GM18868 (cell line): ENCODE results near the gene CCDC51.
"Not testable (repeated sequence)": the region's sequence is repeated elsewhere in the genome, so short reads cannot be mapped to it uniquely, and the experiment has no call there.

Source experiments
- ATAC-seq: cut with Tn5 transposase; IDR thresholded peaks from one replicate; pipeline ENCODE4 v1.9.1; 2021; ENCODE audit warnings: mild to moderate bottlenecking, moderate library complexity; ENCODE audit not compliant: unreplicated experiment

CCDC51 gene

DNA sequence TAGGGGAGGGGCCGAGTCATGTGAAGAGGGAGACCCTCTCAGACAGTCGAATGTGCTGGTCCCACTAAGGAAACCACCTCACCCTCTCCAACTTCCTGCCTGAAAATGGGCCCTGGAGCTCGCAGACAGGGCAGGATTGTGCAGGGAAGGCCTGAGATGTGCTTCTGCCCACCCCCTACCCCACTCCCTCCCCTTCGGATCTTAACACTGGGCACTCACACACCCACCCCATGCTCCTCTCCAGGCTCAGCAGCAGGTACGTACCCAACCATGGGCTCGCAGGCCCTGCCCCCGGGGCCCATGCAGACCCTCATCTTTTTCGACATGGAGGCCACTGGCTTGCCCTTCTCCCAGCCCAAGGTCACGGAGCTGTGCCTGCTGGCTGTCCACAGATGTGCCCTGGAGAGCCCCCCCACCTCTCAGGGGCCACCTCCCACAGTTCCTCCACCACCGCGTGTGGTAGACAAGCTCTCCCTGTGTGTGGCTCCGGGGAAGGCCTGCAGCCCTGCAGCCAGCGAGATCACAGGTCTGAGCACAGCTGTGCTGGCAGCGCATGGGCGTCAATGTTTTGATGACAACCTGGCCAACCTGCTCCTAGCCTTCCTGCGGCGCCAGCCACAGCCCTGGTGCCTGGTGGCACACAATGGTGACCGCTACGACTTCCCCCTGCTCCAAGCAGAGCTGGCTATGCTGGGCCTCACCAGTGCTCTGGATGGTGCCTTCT, 26.6 kb upstream of the CCDC51 start:
- no peak for ATAC-seq

DNA sequence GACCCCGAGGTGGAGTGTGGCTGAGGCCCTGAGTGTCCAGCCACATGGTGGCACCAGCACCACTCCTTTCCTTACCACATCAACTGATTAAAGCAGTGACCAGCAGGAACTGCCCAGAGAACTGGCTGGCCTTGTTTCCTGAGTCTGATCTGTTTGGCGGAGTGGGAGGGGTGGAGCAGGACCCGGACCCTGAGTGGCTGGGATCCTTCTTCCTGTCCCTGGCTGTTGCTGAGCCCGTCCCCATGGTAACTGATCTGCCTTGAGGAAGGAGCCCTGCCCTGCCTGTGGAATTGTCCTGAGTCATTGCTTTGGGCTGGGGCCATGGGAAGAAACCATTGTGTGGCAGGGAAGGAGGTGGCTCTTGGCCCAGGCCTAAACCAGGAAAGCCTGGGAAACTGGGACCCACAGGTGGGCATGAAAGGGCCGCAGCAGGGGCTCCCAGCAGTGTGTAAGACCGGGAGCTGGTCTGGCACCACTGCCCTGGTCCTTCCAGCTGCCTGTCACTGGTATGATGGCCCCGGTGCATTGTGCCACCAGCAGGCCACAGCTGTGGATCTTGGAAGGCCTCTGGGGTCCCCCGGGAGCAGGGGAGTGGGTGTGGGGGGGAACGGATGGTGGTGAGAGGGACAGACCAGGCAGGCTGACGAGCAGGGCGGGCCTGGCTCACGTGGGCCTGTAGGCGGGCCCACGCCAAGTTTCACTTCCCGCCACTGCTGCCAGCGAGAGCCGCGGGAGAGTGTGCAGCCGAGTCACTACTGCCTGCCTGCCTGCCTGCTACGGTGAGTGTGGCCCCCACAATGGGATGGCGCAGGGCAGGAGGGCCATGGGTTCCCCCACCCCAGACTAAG, 25.8 kb upstream of the CCDC51 start:
- ATAC-seq, result peak; percentile 93

DNA sequence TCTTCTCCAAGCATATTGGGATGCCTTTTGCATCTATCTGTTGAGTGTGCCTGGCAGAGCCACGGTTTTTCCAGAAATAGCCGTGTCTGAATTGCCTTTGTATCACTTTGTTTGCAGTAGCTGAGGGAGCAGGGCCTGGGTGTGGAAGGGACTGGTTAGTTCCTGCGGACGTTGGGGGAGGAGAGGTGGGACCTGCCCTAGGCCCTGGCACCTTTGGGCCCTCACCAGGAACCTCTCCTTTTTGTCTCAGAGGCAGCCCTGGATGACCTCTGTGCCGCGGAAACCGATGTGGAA, 25.3 kb upstream of the CCDC51 start:
- ATAC-seq, result no peak

DNA sequence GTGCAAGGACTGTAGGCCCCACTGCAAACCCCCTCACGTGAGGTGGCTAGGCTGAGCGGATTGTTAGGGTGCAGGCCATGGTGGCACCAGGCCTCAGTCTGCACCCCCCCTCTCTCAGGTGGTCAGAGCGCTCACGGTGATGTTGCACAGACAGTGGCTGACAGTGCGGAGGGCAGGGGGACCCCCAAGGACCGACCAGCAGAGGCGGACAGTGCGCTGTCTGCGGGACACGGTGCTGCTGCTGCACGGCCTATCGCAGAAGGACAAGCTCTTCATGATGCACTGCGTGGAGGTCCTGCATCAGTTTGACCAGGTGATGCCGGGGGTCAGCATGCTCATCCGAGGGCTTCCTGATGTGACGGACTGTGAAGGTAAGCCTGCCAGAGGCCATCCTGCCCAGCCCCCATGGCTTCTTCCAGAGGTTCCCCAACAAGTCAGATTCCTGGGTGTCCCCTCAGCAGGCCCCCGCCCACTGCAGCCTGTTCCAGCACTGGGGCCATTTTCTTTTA, 24.8 kb upstream of the CCDC51 start:
- no peak for ATAC-seq

DNA sequence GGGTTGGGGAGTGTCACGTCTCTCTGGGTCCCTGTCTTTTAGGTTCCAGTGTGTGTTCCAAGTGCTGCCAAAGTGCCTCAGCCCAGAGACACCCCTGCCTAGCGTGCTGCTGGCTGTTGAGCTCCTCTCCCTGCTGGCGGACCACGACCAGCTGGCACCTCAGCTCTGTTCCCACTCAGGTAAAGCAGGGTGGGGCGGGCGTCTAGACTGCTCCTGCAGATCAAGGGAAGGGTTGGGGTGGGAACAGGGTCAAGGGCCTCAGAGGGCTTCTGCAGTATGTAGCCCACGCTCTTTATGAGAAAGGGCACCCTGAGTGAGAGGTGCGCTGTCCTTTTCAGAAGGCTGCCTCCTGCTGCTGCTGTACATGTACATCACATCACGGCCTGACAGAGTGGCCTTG, 23.8 kb upstream of the CCDC51 start:
- no peak for ATAC-seq

DNA sequence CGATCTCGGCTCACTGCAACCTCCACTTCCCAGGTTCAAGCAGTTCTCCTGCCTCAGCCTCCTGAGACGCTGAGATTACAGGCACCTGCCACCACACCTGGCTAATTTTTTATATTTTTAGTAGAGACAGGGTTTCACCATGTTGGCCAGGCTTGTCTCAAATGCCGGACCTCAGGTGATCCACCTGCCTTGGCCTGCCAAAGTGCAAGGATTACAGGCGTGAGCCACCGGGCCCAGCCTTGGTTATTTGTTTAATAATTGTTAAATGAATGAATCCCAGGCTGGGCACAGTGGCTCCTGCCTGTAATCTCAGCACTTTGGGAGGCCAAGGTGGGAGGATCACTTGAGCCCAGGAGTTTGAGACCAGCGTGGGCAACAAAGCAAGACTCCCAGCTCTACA, 21.8 kb upstream of the CCDC51 start:
- ATAC-seq, result not testable (repeated sequence)

DNA sequence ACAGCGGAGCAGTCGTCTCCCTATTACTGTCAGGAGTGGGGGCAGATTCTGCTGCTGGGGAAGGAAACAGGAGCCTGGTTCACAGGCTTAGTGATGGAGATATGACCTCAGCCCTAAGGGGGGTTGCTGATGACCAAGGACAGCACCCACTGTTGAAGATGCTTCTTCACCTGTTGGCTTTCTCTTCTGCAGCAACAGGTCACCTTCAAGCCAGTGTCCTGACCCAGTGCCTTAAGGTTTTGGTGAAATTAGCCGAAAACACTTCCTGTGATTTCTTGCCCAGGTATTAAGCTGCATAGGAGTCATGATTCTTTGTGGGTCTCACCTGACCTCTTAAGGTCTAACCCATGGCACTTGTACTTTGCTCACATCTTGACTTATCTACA, 20.6 kb upstream of the CCDC51 start:
- ATAC-seq, result no peak

DNA sequence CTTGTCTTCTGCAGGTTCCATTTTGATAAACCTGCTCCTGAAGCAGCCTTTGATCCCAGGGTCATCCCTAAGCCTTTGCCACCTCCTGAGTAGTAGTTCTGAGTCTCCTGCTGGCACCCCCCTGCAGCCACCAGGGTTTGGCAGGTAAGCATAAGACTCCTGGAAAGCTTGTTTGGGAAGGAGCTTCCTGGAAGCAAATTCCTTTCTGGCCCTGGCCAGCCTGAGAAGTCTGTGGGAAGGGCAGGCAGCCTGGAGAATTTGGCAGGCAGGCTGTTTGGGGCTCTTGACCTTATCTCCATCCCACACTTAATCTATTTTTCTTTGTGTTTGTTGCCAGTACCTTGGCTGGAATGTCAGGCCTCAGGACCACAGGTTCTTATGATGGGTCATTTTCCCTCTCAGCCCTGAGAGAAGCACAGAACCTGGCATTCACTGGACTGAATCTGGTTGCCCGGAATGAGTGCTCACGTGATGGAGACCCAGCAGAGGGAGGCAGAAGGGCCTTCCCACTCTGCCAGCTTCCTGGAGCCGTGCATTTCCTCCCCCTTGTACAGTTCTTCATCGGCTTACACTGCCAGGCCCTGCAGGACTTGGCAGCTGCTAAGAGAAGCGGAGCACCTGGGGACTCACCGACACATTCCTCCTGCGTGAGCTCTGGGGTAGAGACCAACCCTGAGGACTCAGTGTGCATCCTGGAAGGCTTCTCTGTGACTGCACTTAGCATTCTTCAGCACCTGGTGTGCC, 20.0 kb upstream of the CCDC51 start:
- no peak for ATAC-seq

DNA sequence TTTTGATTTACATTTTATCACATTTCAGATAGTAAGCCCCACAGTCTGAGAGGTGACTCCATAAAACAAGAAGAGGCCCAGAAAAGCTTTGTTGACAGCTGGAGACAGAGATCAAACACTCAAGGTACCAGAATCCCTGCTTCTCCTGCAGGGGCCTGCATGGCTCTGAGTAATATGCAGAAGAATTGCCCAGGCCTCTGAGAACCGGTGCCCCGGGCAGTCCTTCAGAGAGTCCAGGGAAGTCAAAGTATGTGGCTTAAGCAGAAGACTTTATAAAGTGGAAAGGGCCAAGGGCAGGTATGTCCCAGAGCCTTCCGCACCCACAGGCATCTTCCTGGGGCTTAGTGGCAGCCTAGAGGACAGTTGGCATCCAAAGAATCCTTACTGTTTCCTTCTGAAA, 19.4 kb upstream of the CCDC51 start:
- ATAC-seq, result no peak

DNA sequence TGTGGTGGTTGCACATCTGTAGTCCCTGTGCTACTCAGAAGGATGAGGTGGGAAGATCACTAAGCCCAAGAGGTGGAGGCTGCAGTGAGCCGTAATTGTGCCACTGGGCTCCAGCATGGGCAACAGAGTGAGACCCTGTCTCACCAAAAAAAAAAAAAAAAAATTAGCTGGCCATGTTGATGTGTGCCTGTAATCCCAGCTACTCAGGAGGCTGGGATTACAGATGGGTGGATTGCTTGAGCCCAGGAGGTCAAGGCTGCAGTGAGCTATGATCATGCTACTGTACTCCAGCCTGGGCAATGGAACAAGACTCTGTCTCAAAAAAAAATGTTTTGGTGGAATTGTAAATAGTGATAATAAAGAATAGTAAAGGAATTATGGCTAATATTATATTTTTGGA, 16.5 kb upstream of the CCDC51 start:
- ATAC-seq, result no peak

DNA sequence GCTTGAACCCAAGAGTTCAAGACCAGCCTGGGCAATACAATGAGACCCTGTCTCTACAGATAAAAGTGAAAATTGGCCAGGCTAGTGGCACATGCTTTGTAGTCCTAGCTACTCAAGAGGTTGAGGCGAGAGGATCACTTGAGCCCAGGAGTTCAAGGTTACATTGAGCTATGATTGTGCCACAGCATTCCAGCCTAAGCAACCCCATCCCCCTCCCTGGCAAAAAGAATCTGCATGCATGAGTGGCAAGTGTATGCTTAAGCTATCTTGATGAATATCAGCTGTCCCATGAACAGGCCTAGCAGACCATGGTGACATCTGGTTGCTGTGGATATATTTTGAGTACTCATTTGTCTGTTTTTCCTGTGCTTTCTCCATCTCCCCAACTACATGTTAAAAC, 11.4 kb upstream of the CCDC51 start:
- no peak for ATAC-seq

DNA sequence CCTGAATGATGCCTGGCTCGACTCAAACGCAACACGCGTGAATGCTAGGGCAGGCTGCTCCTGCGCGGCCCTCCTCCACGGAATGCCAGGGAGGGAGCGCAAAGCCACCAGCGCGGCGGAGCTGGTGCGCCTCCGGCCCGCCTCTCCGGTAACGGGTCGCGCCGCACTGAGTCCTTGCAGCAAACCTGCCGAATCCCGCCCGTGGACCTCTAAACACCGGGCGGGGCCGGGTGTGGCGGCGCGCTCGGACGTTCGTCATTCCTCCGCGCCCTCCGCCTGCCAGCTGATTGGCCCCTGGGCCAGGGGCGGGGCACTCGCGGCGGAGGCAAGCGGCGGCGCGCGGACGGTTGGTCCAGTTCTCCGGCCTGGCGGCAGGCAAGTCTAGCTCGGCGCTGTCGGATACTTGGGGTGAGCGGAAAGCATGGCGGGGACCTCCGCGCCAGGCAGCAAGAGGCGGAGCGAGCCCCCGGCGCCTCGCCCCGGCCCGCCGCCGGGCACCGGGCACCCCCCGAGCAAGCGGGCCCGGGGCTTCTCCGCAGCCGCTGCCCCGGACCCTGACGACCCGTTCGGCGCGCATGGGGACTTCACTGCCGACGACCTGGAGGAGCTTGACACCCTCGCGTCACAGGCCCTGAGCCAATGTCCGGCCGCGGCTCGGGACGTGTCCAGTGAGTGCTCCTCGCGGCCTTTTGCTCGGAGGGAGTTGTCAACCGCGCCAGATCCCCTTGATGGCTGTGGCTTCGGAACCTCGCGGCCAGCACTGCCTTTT, 6.7 kb upstream of the CCDC51 start, which contains the start of gene ATRIP:
Gene ATRIP (plus strand): TSS at position 313 of the 769 bp plus-strand sequence. CDS start 109 bp downstream, at position 422.
- peak; percentile 82 for ATAC-seq

DNA sequence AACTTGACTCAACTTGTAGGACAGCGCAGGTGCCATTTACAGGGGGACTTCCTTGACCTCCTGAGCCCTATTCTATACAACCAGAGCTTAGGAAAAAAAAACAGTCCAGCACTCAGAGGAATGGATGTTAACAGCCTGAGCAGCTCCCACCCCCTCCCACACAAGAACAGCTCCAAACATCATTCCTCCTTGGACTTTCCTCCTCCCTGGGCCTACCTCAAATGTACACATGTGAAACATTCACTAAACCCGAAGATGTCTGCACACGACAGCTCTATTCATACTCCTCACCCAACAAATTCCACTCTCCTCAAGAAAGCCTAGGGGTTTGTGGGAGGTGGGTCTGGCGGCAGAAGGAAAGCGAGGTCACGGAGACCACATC, 6.1 kb upstream of the CCDC51 start:
- ATAC-seq, result no peak

DNA sequence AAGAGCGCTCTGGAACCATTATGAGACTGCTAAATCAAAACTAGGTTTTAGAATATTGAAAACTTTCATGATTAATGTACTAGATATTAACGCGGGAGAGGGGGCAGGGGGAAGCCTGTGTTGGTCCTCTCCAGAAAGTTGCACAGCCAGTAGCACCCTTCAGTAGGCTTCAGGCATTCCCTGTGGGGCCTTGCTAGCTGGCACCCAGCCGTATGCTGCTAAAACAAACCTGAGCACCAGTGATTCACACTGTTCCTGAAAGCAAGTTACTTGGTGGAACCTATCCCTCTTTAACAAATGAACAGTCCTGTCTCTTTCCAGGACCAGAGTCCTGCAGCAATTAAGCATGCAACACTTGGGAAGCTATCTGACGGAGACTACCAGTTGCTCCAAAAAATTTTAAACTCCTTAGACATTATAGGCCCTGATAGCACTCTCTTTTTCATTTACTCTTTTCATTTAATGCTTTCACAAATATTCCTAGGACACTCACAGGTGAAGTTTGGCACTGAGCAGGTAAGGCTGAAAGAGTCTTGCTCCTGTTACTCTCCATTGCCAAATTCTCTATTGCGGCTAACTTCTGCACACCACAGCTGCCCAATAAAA, 5.5 kb upstream of the CCDC51 start:
- no peak for ATAC-seq

DNA sequence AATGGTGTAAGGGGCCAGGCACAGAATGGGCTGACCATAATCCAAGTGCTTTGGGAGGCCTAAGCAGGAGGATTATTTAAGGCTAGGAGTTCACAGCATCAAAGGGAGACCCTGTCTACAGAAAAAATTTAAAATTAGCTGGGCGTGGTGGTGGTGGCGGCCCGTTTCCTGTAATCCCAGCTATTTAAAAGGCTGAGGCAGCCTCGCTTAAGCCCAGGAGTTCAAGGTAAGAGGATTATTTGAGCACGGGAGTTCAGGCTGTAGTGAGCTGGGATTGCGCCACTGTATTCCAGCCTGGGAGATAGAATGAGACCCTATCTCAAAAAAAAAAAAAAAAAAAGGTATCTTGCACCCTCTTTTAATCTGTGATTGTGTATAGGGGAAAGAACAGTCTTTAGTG, 2.0 kb upstream of the CCDC51 start:
- ATAC-seq, result no peak

DNA sequence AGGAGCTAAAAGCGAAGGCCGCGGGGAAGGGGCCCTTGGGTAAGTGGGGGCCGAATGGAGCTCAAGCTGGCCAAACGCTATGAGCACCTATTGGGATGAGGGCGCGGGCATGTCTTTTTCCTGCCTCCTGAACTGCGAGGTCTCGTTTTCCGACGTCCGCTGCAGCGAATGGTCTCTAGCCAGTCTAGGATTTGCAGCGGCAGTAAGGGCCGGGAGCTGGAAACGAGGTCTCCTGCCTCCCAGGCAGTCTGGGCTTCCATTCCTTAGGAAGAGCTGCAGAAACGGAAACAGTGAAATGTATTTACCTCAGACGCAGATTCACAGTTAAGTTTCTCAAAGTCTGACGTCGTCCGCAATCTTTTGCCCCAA, 655 bp upstream of the CCDC51 start:
- ATAC-seq, result no peak

DNA sequence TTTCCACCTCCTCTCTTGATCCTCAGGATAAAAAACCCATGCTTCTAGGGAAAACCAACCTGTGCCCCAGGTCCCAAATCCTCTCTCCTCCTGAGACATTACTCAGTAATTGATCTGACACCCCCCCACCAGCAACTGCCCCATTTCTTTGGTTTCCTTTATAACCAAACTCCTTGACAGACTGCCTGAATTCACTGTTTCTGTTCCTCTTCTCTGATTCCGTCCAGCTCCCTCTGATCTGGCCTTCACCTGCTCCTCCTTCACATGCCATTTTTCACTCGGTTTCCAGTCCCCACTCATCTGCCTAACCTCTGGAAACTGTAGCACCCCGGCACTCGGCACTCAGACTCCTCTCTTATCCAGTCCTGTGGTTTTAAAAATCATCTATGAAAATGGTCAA, 2.1 kb downstream of the CCDC51 start:
- no peak for ATAC-seq

DNA sequence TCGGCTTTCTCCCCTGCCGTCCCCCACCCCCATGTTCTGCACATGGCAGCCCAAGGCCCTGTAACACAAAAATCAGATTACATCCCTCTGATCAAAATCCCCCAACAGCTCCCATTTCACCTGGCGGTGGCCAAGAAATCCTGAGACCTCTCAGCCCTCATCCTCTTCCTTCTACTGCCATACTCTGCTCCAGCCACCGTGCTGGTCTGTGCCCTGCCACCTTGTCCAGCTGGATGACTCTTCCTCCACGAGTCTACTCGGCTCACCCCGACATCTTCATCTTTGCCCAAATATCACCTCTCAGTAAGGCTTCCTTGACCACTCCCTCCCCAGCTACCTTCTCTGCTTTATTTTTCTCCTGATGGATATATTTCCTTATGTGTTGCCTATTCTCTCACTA, 3.1 kb downstream of the CCDC51 start:
- ATAC-seq, result no peak

DNA sequence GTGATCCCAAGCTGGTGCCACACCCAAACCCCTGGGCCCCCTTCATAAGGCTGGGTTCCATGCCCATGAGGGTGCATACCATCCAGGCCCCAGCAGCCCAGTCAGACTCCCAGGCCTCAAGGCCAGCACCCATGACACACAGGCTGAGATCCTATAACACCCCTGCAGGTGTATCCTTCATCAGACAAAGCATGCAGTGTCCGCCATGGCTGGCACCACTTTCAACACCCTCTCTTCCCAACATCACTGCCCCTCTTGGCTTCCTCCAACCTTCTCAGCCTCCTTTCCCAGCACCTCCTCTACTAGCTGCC, 3.5 kb downstream of the CCDC51 start:
- ATAC-seq, result no peak

DNA sequence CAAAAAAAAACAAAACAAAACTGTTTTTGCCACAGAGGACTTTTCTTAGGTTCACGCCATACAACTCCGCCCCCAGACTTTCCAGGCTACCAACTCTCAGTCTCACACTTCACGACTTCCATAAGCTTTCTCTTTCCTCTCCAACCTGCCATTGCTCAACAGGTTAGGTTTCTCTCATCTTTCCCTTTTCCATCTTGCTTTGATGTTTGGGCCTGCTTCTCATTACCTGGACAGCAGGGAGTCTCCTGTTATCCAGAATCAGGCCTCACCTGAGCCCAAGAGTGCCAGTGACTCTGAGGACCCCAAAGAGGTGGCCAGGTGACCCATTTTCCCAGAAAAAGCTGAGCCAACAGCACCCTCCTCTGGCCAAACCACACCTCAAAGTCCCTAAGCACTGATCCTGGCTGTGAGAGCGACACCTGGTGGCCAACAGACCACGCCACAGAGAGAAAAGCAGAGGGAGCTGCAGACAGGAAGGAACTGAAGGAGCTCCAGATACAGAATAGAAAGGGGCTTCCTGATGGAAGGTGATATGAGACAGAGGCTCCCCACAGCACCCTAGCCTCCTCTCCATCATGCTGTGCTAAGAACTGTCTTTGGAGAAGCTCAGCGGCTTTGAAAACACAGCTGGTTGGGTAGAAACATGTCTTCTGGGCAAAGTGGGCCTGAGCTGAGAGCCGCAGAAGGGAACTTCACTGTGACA, 4.0 kb downstream of the CCDC51 start:
- no peak for ATAC-seq
